GM12878 (cell line): Measurements from ENCODE around the gene COL6A1. TPM values are rescaled to one million over a fixed set of nuclear protein-coding genes. Genes with fewer than 3 reads are reported as not detected.

Experiments
- ATAC-seq: fragments of 200-7000 bp; cut with Tn5 transposase; 3 replicates; pipeline ENCODE4 v1.9.1; 2020; ENCODE audit warnings: mild to moderate bottlenecking, moderate library complexity
- BruUV-seq: library from RNA; stranded (reverse); fragments of 400-500 nt; replicated peaks from 2 replicates; lab custom pipeline; 2021; lab: Mats Ljungman, UMichigan
- CTCF ChIA-PET: fragments of 300-600 bp; sonication (Branson Sonifier 250); formaldehyde crosslinking; extraction: SDS; loops from one replicate; lab custom pipeline; 2021; ENCODE audit warnings: inconsistent platforms; lab: Yijun Ruan, JAX
- POLR2A ChIA-PET: fragments of 350-600 bp; formaldehyde crosslinking; extraction: SDS; loops from one replicate; lab custom pipeline; 2021; ENCODE audit warnings: inconsistent platforms; lab: Charles Lee
- RAD21 ChIA-PET: fragments of 300-600 bp; sonication (Branson Sonifier 250); formaldehyde crosslinking; loops from one replicate; lab custom pipeline; 2023; ENCODE audit warnings: antibody characterized with exemption; ENCODE audit not compliant: unreplicated experiment; lab: Charles Lee
- SMC1A ChIA-PET: fragments of 300-600 bp; sonication (Branson Sonifier 250); formaldehyde crosslinking; loops from one replicate; lab custom pipeline; 2023; ENCODE audit not compliant: unreplicated experiment, uncharacterized antibody; lab: Charles Lee
- DNase-seq: peaks from one replicate; pipeline ENCODE4 v3.0.0-alpha.2; 2011; ENCODE audit warnings: low read depth, low spot score
- FAIRE-seq: peaks from 3 replicates; lab custom pipeline; 2011; peaks lifted over from hg19 to GRCh38; lab: Jason Lieb, UNC
- H2AFZ ChIP-seq: 2 replicates; pipeline ENCODE4 v1.6.0; 2011; ENCODE audit warnings: low read depth, low read length, control low read depth; ENCODE audit not compliant: control insufficient read depth
- H3K27ac ChIP-seq: 2 replicates; pipeline ENCODE4 v1.5.1; 2011; ENCODE audit warnings: control low read depth; ENCODE audit not compliant: control insufficient read depth, insufficient read depth
- H3K27me3 ChIP-seq, 2 experiments: replicated peaks in 1 of 2; 2 replicates each; pipeline versions ENCODE4 v1.6.0 to v1.6.1; 2011; ENCODE audit warnings: low read length in 1 of 2; ENCODE audit not compliant: control insufficient read depth in 2 of 2, insufficient read depth in 2 of 2
- H3K36me3 ChIP-seq, 2 experiments: 2 replicates each; pipeline ENCODE4 v1.5.1; 2011; ENCODE audit warnings: low read length in 1 of 2; ENCODE audit not compliant: control insufficient read depth in 2 of 2, insufficient read depth in 2 of 2
- H3K4me1 ChIP-seq: 2 replicates; pipeline ENCODE4 v1.6.1; 2011; ENCODE audit warnings: mild to moderate bottlenecking, low read length, moderate library complexity, mixed read lengths; ENCODE audit not compliant: control insufficient read depth, insufficient read depth
- H3K4me2 ChIP-seq: 2 replicates; pipeline ENCODE4 v1.6.0; 2011; ENCODE audit warnings: control low read depth; ENCODE audit not compliant: control insufficient read depth, insufficient read depth
- H3K4me3 ChIP-seq: fragments of 200-600 bp; sonication (generic); 2 replicates; pipeline ENCODE4 v1.5.1; 2016
- H3K79me2 ChIP-seq: 2 replicates; pipeline ENCODE4 v1.6.0; 2011; ENCODE audit warnings: low read length; ENCODE audit not compliant: control insufficient read depth, insufficient read depth
- H3K9ac ChIP-seq: 2 replicates; pipeline ENCODE4 v1.8.0; 2011; ENCODE audit warnings: low read length, control low read depth, mixed read lengths; ENCODE audit not compliant: control insufficient read depth, insufficient read depth
- H3K9me3 ChIP-seq: replicated peaks from 3 replicates; pipeline ENCODE4 v1.5.1; 2011; ENCODE audit warnings: mild to moderate bottlenecking, low read length; ENCODE audit not compliant: control insufficient read depth, insufficient read depth
- H4K20me1 ChIP-seq: 2 replicates; pipeline ENCODE4 v1.6.0; 2011; ENCODE audit not compliant: control insufficient read depth, insufficient read depth
- BRCA1 ChIP-seq: IDR thresholded peaks from 2 replicates; pipeline ENCODE4 v1.6.1; 2011; ENCODE audit warnings: low read depth, low read length, improper control_type of control experiment
- IRF3 ChIP-seq: fragments of 450-650 bp; IDR thresholded peaks from 2 replicates; pipeline ENCODE4 v1.6.1; 2014; ENCODE audit warnings: mild to moderate bottlenecking
- MEF2B ChIP-seq: fragments of 450-650 bp; IDR thresholded peaks from 2 replicates; pipeline ENCODE4 v1.6.1; 2018; ENCODE audit warnings: mild to moderate bottlenecking, moderate library complexity; ENCODE audit not compliant: partially characterized antibody, poor library complexity, severe bottlenecking
- MXI1 ChIP-seq: fragments of 150-350 bp; IDR thresholded peaks from 2 replicates; pipeline ENCODE4 v1.6.1; 2011; ENCODE audit warnings: low read depth, mild to moderate bottlenecking, inconsistent platforms, low read length, improper control_type of control experiment
- WGBS: methylation state at CpG from one replicate; pipeline ENCODE4 v1.1.6; 2016; ENCODE audit warnings: low lambda C conversion rate; ENCODE audit not compliant: insufficient replicate concordance, insufficient coverage; ENCODE audit errors: missing lambda C conversion rate; 5-methylcytosine and 5-hydroxymethylcytosine counted together
- in situ Hi-C: fragments of 300-500 bp; cut with MboI; formaldehyde crosslinking; loops from 9 replicates; pipeline ENCODE4 v1.14.3; 2018; ENCODE audit warnings: mixed read lengths
- intact Hi-C: fragments of 100-400 bp; cut with micrococcal nuclease; formaldehyde crosslinking; loops from one replicate; pipeline ENCODE4 v1.14.2; 2022; ENCODE audit not compliant: unreplicated experiment
- polyA plus RNA-seq, 11 experiments: library from polyadenylated mRNA; depleted of rRNA in 4 of 11; unstranded in 6 of 11; stranded (reverse) in 5 of 11; fragments of >200 nt; fragmentation: Nextera tagmentation in 4 of 11; fragmentation: Illumina TruSeq in 1 of 11; extraction: Ambion mirVana in 4 of 11; extraction: Trizol in 1 of 11; gene quantifications; 1 replicate in 1 of 11; 2 replicates in 10 of 11; pipeline versions ENCODE4 v1.2.1 to v1.2.3, GENCODE V29; 2011 to 2016; ENCODE audit warnings: inconsistent platforms in 2 of 11, missing spikeins in 2 of 11, low read depth in 1 of 11
- total RNA-seq, 4 experiments: library from RNA; depleted of rRNA in 3 of 4; stranded (reverse); fragments of >200 nt in 3 of 4; fragmentation: Illumina TruSeq in 1 of 4; extraction: Trizol in 1 of 4; gene quantifications; 2 replicates each; pipeline versions ENCODE4 v1.2.1 to v1.2.3, GENCODE V29; 2013 to 2021
- TF ChIP-seq, protein P1 (sequence below): fragments of 450-650 bp; formaldehyde crosslinking; IDR thresholded peaks from 2 replicates; pipeline ENCODE4 v1.4.0; 2020; ENCODE audit warnings: mild to moderate bottlenecking, moderate library complexity

The COL6A1 gene
- total and polyA plus RNA-seq, 10 of the 15 experiments (the other 5 are each of a cell fraction or from before 2014, with no cell fraction given) = 0.12 to 1.3 (median 0.20) TPM; not detected in 7

GRCh38 chr21:46023555-46023954 is 42.0 kb downstream of the COL6A1 start:
- Histone ChIP-seq H3K36me3 (no peaks in the 10 kb centered on the region), H3K9me3 (no peaks in the 10 kb centered on the region), H3K27ac (no peak overlapping the region), H3K9ac (no peak overlapping the region), H3K4me3 (no peak overlapping the region), H3K79me2 (no peaks in the 10 kb centered on the region), H3K27me3 (no peaks in the 10 kb centered on the region), H3K4me2 (no peak overlapping the region), H3K4me1 (no peaks in the 10 kb centered on the region), H2AFZ (no peak overlapping the region), H4K20me1 (no peaks in the 10 kb centered on the region)
- ChIA-PET CTCF (no interaction called here), POLR2A (no interaction called here), RAD21 (no interaction called here), SMC1A (no interaction called here)
- DNase-seq (no peak), ATAC-seq (no peak), FAIRE-seq (no peak)
- BruUV-seq = no TSS peak
- intact Hi-C loops (no loop called here), in situ Hi-C loops (no loop called here)
- WGBS = 68% methylated on average over 8 of the region's 8 CpGs
- TF ChIP-seq MXI1 (no peak), BRCA1 (no peak), IRF3 (no peak), MEF2B (no peak)
- TF ChIP-seq, protein P1, sequence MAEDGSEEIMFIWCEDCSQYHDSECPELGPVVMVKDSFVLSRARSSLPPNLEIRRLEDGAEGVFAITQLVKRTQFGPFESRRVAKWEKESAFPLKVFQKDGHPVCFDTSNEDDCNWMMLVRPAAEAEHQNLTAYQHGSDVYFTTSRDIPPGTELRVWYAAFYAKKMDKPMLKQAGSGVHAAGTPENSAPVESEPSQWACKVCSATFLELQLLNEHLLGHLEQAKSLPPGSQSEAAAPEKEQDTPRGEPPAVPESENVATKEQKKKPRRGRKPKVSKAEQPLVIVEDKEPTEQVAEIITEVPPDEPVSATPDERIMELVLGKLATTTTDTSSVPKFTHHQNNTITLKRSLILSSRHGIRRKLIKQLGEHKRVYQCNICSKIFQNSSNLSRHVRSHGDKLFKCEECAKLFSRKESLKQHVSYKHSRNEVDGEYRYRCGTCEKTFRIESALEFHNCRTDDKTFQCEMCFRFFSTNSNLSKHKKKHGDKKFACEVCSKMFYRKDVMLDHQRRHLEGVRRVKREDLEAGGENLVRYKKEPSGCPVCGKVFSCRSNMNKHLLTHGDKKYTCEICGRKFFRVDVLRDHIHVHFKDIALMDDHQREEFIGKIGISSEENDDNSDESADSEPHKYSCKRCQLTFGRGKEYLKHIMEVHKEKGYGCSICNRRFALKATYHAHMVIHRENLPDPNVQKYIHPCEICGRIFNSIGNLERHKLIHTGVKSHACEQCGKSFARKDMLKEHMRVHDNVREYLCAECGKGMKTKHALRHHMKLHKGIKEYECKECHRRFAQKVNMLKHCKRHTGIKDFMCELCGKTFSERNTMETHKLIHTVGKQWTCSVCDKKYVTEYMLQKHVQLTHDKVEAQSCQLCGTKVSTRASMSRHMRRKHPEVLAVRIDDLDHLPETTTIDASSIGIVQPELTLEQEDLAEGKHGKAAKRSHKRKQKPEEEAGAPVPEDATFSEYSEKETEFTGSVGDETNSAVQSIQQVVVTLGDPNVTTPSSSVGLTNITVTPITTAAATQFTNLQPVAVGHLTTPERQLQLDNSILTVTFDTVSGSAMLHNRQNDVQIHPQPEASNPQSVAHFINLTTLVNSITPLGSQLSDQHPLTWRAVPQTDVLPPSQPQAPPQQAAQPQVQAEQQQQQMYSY = no peak
